GF-D8 (cell line): ENCODE data around the gene ALG14.

Experiments
- DNase-seq: peaks from one replicate; lab custom pipeline; 2025; lab: John Stamatoyannopoulos, UW

The ALG14 gene

GRCh38 chr1:94927405-94928175 lies 145.2 kb downstream of the ALG14 start:
- DNase-seq = no peak

- DNase-seq = no peak
Observed at GRCh38 chr1:94926915-94927404, 145.8 kb downstream of the ALG14 start, which contains the start of gene CNN3. Gene CNN3 (minus strand): TSS chr1:94927110. CDS start chr1:94926894, 216 bp downstream.

- DNase-seq = no peak
Observed at GRCh38 chr1:94926126-94926914, 146.4 kb downstream of the ALG14 start.

- DNase-seq = no peak
Observed at GRCh38 chr1:94925561-94926125, 147.1 kb downstream of the ALG14 start.

- no peak for DNase-seq
Observed at GRCh38 chr1:94925004-94925403, 147.7 kb downstream of the ALG14 start.
